Measurements from ENCODE around the gene TMEM267.

Gene TMEM267

GRCh38 chr5:43401827-43402226 is 81.8 kb downstream of the TMEM267 start:
- DNase-seq: no peak

- no peak for DNase-seq
Measured at GRCh38 chr5:43400082-43400481, 83.6 kb downstream of the TMEM267 start.

- peak; percentile 62 for DNase-seq
Measured at GRCh38 chr5:43396762-43397304, 86.8 kb downstream of the TMEM267 start.

All from central memory CD4-positive, alpha-beta T cell (primary cell).